HG03439 (cell line): Measurements from ENCODE around the gene ARL16.

Experiments used
- ATAC-seq: cut with Tn5 transposase; IDR thresholded peaks from one replicate; pipeline ENCODE4 v1.9.1; 2021; ENCODE audit warnings: mild to moderate bottlenecking, moderate library complexity; ENCODE audit not compliant: unreplicated experiment

ARL16 gene, protein sequence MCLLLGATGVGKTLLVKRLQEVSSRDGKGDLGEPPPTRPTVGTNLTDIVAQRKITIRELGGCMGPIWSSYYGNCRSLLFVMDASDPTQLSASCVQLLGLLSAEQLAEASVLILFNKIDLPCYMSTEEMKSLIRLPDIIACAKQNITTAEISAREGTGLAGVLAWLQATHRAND

DNA sequence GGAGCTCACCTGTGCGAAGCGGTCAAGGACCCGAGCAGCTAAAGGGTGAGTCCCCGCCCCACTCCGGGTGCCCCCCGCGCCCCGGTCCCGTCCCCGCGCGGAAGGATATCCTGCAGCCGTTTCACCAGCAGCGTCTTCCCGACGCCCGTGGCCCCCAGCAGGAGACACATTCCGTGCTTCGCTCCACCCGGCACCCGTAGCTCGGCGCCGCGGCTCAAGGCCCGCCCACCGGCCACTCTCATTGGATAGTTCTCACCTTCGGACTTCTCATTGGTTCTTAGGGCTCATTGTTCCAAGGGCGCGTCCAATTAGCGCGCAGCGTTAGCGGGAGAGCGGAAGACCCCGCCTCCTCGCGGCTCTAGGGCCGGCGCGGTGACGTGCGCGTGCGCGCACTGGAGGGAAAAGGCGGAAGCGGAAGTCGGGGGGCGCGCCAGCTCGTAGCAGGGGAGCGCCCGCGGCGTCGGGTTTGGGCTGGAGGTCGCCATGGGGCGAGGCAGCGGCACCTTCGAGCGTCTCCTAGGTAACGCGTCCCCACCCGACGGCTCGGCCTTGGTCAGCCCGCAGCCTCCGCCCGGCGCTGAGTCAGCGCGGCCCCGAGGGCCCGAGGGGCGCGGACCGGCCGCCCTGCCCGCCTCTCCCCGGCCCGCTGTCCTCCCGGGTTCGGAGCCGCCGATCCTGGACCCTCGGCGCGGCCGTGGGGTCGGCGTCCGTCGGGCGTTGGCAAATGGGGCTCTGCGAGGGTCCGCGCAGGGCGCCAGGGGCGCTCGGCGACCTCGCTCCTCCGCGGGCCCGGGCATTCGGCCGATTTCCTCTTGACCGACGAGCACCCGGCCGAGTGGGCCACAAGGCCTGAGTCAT, at the start of gene ARL16, which contains the start of gene HGS:
ARL16 (minus strand) TSS at position 214 of the 858 bp plus-strand sequence; CDS start at position 170, 44 bp downstream.
HGS (plus strand) TSS at position 428 of the 858 bp plus-strand sequence; CDS start at position 484, 56 bp downstream.
- ATAC-seq: peak; percentile 91

DNA sequence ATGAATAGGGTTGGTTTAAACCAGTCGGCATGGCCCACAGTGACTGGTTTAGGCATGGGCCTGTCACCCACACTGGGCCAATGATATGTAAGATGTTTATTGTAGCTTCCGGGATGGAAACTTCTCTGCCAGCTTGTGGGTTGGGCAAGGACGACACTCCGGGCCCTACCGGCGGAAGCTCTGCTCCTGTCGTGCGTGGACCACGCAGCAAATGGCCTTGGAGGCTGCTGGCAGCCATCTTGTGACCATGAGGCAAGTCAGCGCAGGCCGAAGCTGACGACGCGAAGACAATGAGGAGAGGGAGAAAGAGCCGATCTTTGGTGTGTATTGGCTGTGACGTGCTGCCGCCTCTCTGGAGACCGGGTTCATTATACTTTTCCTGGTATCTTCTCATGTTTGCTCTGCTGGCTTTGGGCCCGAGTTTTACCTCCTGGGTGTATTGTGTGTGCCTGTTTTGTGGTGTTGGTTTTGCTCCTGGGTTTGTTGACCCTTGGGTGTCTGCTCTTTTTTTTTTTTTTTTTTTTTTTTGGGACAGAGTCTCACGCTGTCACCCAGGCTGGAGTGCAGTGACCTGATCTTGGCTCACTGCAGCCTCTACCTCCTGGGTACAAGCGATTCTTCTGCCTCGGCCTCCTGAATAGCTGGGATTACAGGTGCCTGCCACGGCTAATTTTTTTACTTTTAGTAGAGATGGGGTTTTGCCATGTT, 43.9 kb upstream of the ARL16 start:
- ATAC-seq: no peak

DNA sequence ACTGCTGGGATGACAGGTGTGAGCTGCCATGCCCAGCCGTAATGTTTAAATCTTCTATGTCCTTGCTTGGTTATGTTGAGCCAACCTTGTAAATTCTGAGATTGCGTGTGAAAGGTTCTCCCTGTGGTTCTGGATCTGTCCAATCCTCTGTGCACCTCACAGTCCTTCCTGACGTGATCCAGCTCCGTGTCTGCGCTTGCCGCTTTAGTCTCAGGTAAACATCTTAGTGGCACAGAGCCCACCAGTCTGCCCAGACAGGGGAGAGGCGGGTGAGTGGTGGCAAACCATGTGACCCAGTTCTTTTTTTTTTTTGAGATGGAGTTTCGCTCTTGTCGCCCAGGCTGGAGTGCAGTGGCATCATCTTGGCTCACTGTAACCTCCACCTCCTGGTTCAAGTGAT, 42.4 kb upstream of the ARL16 start:
- no peak for ATAC-seq

DNA sequence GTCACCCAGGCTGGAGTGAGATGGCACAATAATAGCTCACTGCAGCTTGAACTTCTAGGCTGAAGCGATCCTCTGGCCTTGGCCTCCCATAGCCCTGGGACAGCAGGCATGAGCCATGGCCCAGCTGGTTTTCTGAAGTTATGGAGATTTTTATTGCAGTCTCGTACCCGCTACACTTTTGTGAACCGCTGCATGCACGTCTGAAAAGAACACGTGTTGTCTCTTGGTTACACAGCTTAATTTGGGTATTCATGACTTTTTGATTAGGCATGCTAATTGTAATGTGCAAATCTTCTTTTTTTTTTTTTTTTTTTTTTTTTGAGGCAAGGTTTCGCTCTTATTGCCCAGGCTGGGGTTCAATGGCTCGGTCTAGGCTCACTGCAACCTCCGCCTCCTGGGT, 41.8 kb upstream of the ARL16 start:
- ATAC-seq: no peak

DNA sequence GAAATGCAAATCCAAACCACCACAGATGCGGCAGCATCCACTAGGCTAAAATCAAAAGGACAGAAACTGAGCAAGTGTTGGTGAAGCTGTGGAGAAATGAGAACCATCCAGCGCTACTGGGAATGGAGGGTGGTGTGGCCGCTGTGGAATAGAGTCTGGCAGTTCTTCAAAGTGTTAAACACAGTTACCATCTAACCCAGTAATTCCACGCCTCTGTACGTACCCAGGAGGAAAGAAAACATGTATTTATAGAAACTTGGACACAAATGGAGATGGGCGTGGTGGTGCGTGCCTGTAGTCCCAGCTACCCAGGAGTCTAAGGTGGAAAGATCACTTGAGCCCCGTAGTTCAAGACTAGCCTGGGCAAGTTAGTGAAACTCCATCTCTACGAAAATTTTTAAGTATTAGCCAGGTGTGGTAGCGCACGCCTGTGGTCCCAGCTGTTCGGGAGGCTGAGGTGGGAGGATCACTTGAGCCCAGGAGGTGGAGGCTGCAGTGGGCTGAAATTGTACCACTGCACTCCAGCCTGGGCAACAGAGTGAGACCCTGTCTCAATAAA, 40.1 kb upstream of the ARL16 start:
- ATAC-seq: no peak

DNA sequence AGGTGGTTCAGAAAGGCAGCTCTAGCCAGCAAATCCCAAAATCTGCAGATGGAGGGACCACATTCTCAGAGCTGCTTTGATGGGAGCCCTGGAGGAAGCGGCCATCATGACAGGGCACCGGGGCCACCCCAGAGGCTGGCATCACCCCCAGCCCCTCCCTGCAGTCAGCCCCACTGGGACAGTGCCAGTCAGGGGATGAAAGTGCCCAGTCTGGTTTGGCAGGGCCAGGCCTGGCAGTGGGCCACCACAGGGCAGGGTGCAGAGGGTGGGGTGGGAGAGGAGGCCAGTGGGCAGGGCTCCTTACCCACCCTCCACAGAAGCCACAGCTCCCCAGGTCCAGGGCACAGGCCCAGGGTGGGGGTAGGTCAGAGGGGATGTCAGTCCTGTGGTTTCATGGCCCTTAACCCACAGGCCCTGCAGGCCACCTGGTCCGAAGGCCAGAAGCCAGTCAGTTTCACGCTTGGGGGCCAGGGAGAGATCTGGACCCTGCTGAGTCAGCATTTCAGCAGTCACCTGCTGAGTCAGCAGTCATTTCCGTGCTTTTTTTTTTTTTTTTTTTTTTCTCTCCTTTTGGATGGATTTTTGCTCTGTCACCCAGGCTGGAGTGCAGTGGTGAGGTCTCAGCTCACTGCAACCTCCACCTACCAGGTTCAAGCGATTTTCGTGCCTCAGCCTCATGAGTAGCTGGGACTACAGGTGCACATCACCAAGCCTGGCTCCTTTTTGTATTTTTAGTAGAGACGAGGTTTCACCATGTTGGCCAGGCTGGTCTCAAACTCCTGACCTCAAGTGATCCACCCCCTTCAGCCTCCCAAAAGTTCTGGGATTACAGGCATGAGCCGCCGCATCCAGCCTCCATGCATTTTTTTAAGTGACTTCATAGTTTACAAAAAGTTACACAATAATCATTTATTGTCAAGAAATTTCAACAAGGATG, 38.9 kb upstream of the ARL16 start:
- no peak for ATAC-seq

DNA sequence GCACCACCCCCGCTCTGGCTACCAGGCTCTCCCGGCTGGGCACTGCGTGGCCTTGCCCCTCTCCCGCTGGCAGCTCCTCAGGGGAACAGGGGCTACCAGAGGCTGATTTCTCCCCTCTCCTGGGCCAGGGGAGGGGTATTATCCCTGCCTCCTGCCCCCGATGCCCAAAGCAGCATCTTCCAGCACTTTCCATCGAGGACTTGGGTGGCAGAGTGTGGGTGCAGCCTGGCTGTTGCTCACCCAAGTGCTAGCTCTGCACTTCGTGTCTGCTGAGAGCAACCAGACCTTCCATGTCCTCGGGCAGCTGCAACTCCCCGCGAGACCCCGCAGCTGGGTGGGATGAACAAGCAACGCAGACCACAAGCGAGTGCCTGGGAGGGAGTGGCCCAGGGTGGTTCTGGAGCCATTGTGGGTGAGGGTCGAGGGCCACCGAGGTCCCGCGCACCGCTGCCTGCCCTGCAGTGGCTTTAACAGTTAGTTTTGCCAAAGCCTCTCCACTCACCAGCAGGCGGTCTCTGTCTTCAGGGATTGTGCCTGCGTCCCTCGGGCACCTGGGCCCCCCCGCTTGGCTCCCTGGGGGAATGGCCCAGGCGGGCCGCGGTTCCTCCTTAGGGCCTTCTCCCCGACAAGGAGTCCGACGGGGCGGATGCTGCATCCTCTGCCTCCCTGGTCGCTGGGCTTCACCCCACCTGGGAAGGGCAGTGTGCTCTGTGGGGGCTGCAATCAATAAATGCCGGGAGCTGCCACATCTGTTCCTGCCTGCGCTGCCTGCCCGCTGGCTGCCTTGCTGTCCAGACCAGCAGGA, 36.9 kb upstream of the ARL16 start:
- no peak for ATAC-seq

DNA sequence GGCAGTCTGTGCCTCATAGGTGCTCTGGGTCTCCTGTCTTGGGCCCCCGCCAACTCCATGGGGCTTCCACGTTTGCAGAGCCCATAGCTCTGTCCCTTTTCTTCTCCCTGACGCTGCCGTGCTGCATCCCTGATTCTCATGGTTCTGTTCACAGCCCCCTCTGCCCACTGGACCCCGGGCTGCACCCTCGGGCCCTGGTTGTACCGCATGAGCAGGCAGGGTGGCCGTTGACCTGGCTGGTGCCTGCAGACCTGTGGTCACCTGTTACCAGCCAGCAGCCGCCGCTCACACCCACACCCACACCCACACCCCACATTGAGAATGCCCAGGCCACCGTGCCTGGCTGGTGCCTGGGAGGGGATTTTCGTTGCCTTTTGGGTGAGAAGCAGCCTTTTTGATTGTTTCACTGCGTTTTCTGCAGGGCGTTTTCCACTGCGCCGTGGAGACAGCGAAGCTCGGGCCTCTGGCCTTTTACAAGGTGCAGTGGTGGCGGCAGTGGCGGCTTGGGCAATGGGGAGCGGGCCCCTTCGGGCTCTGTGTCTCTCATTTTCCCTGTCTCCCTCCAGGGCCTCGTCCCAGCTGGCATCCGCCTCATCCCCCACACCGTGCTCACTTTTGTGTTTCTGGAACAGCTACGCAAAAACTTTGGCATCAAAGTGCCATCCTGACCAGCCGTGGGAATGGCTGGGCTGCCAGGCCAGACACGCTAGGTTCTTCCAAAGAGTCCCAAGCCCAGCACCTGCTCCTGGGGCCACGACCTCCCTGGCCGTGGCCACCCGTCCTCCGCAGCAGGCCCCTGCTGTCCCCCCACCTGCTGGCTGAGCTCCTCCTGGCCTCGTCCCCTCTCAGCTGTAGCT, 36.0 kb upstream of the ARL16 start:
- no peak for ATAC-seq

DNA sequence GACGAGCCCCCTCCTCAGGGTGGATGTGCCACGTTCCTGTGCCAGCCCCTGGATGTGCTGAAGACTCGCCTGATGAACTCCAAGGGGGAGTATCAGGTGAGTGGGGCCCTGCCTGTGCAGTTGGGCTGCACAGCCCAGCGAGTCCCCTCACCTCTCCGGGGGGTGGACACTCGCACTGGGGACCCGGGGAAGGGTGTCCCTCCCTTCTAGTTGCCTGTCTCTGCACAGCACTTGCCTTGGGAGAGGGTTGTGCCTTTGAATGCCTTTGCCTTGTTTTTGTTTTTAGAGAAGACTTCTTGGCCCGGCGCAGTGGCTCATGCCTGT, 34.1 kb upstream of the ARL16 start:
- ATAC-seq: no peak

DNA sequence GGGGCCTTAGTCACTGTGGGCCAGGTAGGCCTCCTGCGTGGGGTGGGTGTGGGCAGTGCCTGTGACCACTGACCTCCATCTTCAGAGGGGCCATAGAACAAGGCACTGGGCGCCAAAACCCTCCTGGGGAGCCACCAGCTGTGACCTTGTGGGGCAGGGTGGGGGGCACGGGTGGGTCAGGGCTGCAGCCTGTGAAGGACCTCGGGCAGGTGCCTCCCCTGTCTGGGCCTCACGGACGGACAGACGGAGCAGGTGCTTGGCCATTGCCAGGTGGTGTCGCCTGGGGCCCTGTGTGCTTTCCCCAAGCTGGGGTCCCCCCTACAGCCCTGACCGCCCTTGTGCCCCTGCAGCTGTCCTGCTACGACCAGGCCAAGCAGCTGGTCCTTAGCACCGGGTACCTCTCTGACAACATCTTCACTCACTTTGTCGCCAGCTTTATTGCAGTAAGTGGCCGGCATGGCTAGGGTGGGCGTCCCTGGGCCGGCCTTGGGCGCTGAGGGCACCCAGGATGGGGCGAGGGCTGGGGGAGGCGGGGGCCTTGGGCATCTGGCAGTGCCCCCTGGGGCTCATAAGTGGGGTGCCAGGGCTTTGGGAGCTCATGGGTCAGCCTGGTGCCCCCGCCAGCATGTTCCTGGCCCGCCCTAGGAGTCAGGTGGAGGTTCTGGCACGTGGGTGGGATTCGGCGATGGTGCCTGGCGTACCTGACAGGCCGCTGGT, 33.6 kb upstream of the ARL16 start:
- ATAC-seq: no peak

DNA sequence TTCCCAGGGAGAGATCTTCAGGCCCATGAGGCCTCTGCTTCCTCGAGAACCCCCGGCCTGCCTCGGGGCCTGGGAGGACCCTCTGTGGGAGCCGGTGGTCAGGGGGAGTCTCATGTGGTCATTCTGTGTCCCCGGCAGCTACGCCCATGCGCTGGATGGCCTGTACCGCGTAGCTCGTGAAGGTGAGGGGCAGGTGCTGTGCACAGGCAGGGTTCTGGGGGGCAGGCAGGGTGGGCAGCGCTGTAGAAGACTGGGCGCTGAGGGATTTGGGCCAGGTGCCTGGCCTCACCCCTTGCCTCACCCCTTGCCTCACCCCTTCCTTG, 33.0 kb upstream of the ARL16 start:
- ATAC-seq: no peak

DNA sequence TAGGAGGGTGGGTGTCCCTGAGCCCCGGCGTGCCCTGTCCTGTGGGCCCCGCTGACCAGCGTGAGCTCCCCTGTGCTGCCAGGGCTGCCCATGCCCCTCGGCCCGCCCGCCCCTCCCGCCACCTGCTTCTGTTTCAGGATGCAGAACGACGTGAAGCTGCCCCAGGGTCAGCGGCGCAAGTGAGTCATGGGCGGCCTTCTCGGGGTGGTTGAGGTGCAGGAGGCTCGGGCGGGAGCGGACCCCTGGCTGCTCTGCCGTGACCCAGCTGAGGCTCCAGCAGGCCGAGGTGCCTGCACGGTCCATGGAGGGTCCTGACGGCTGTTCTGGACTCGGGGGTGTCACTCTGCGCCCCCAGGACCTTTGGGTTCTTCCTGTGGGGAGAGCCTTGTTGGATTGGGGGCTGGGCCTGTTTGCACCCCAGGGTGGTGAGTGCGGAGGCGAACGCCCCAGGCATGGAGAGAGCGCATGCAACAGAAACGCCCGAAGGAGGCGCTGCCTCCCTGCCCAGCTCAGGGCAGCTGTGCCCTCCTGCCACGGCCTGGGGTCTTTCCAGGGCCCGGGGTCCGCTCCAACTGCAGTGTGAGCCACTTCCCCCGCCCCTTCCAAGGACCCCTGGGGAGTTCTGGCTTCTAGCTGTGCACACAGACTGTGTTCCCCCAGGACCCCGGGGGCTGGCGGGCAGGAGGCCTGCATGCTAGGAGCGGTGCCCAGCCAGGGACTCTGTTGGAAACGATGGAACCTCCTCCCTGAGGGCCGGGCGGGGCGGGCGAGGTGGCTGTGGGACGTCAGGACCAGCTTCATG, 32.5 kb upstream of the ARL16 start:
- ATAC-seq: no peak

DNA sequence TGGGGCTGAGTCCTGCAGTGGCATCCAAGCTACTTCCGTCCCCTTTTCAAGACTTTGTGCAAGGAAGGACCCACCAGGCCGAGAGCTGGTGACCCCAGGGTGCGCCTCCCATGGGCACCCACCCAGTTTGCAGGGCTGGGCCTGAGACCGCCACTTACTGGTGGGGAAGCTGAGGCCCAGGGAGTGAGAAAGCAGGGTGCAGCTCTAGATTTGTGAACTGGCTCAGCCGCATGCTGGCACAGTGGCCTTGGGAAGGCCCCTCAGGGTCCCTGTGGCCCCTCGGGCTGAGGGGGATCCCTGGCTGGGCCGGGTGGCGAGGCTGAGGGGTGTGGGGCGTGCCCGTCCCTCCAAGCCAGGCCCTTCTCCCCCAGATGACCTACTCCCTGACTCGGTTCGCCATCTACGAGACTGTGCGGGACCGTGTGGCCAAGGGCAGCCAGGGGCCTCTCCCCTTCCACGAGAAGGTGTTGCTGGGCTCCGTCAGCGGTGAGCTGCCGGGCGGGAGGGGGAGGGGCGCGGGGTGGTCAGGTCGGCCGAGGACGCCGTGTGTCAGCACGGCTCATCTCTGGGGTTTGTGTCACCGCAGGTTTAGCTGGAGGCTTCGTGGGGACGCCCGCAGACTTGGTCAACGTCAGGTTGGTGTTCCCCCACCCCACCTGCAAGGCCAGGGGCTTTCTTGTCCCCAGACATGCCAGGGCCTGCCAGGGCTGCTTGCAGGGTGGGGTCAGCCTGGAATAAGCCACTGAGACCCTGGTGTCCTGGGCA, 31.7 kb upstream of the ARL16 start:
- no peak for ATAC-seq

DNA sequence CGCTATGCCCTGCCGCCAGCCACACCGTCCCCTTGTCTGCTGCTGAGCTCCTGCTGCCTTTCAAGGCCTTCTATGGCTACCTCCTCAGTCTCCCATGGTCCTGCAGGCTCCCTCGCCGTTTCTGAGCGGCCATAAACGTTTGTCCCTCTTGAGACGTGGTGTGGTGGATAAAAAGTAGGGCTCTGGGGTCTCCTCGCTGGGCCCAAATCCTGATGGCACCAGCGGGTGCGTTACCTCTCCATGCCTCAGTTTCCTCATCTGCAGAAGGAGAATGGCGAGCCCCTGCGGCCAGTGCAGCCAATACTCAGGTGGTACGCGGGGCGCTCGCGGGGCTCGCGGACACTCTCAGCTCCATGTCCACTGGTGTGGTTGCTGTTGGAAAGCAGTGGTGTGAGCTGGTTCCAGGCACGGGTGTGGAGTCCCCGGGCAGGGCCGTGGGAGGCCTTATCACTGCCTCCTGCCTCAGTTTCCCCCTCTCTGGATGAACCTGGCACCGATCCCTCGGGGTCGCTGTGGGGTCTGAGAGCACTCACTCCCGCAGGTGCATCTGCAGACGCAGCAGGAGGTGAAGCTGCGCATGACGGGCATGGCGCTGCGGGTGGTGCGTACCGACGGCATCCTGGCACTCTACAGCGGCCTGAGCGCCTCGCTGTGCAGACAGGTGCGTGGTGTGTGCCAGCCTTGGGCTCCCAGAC, 31.0 kb upstream of the ARL16 start:
- ATAC-seq: no peak

DNA sequence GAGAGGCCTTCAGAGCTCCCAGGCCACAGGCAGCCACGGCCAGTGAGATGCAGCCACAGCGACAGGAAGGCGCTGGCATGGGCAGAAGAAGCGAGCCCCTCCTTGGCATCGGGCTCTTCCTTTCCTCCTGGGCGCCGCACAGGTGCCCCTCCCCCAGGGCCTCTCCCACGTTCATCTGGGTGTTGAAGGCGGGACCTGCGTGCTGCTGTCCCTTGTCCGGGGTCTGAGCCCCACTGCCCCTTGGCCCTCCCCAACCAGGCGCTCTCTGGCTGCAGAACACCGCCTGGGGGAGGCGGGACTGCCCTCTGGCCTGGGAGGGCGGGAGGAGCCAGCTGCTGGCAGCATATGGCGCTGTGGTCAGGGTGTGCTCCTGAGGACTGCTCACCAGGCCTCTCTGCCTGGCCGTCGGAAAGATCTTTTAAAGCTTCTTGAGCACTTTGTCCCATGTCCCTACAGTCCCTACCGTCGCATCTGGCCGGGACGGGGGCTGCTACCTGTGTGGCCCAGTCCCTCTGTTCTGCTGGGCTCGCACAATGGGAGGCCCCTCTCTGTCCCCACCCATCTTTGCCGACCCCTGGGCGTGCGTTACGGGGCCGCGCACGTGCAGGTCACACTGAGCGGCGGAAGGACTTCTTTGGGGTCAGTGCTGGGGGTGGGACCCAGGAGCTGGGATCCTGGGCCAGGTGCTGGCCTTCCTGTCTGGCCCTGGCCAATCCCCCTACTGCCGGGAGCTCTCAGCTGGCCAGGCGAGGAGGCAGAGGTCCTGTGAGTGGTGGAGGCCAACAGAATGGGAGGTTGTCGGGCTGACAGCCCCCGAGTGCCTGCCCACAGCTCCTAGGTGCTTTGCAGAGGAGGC, 30.2 kb upstream of the ARL16 start:
- ATAC-seq: no peak
